Iris pigment epithelial cell (primary cell): Measurements from ENCODE around the gene SCAMP4.

ENCODE experiments used
- DNase-seq: peaks from one replicate; pipeline ENCODE4 v3.0.0-alpha.2; 2011; ENCODE audit warnings: low read depth

The SCAMP4 gene

DNA sequence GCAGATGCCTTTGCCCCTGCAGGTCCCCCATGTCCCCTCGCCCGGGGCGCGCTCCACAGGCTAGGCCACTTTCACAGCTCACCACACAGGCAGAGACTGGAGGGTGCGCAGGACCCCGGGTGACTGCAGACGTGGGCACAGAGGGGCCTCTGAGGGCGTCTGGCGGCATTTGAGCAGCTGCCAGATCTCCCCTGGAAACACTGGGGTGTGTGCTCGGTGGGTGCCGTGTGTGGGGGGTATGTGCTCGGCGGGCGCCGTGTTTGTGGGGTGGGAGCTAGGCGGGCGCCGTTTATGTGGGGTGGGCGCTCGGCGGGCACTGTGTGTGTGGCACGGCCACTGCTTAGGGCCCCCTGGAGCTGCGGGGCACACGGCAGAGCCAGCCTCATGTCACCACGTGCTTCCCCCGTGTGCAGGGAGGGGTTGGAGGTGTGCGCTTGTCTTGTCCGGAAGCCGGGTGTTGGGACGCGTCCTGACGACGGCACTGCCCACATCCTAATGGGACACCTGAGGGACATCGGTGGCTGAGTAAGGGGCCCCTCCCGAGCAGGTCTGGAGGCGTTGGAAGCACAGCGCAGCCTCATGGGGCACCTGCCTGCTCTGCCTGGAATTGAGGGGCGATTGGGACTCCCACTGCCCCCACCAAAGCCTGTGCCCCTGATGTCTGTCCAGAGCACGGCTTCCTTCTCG is 52.5 kb downstream of the SCAMP4 start:
- DNase-seq = no peak

DNA sequence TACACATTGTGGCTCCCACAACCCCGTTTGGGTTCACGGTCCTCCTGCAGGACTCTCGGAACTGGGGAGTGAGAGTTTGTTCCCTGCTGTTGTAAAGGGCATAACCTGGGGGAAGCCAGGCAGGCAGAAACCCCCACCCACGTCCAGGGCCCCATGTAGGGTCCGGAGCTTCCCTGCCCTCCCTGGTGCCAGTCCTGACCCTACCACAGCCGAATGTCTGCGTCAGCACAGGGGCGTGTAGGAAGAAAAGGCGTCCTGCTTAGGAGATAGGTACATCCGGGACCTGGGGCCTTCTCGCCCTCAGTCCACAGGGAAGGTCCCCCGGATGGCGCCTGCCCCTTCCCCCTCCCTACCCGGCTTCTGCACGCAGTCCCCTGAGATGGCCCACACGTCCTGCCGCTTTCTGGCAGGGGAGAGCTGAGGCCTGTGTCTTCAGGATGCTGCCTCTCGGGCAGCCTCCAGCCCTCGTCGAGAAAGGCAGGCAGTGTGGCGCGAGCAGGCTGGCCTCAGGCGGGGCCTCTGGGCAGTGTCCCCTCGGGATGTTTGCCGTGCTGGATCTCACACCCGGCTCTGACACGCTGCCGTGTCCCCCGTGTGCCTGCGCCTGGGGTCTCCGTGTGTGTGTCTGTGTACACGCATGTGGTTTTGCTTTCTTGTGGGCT is 54.9 kb downstream of the SCAMP4 start:
- no peak for DNase-seq

DNA sequence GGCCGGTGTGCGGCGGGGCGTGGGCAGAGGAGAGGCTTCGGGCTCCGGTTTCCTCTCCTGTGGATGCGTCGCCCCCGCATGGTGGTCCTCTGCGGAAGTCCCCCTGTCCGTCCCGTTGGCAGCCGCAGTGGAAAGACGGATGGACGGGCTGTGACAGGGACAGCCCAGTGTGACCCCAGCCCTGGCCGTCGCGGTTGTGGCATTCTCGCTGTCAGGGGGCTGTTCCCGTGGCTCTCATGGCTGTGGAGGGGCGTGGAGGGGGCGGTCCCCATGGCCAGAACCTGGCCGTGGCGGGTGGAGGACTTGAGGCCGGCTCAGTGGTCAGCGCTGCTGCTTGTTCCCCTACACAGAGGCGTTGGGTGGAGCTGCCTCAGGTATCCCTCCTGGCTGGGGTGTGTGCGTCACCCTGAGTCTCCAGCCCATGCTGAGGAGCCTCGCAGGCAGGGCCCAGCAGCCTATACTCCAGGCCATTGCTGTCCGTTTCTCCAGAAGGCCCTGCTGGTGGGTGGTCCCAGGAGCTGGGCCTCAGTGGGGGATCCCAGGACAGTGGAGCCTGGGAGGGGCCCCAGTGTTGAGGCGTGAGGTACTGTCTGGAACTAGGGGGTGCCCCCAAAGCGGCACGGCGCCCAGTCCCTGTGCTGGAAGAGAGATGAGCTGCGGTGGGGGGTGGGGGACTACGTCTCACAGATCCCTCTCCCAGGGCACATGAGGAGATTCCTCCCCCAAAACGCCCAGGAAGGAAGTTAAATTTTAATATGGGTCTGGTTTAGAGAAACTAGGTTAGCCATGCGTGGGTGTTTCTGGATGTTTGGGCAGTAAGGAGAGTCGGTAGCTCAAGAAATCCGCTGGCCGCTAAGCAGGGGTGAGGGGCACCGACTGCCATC is 56.0 kb downstream of the SCAMP4 start:
- DNase-seq = no peak

DNA sequence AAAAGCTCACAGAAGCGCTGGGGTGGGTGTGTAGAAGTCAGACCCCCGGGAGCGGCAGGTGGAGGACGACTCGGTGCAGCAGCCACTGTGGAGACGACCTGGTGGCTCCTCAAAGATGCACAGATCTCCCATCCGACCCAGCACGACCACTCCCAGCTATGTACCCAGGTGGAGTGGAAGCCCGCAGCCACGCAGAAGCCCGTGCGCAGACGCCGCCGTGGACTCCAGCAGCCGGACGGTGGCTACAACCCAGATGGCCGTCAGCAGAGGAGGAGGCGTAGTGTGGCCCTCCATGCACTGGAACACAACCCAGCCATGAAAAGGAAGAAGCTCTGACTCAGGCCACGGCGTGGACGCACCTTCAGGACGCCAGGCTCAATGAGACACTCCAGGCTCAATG is 57.5 kb downstream of the SCAMP4 start:
- DNase-seq = no peak

DNA sequence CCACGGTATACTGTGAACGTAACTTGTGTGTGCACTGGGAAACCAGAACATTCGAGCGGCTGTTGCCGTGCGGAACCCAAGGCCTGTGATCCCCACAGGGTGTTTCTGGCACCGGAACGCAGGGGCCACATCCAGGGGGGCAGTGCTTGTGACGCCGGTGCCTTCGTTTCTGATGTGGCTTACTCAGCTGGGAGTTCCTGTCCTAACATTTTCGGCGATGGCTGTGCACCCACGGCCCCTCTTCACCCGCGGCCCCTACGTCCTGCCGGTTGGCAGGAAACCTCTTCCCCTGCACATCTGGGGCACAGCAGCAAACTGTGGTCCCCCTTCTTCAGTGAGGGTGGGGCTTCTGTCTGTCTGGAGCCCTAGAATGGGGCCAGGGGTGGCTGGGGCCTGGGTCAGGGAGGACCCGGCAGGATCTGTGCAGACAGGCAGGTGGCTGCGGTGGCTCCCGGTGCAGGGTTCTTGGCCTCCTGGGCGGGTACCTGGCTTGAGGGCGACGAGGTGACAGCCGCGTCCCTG is 61.9 kb downstream of the SCAMP4 start:
- no peak for DNase-seq

DNA sequence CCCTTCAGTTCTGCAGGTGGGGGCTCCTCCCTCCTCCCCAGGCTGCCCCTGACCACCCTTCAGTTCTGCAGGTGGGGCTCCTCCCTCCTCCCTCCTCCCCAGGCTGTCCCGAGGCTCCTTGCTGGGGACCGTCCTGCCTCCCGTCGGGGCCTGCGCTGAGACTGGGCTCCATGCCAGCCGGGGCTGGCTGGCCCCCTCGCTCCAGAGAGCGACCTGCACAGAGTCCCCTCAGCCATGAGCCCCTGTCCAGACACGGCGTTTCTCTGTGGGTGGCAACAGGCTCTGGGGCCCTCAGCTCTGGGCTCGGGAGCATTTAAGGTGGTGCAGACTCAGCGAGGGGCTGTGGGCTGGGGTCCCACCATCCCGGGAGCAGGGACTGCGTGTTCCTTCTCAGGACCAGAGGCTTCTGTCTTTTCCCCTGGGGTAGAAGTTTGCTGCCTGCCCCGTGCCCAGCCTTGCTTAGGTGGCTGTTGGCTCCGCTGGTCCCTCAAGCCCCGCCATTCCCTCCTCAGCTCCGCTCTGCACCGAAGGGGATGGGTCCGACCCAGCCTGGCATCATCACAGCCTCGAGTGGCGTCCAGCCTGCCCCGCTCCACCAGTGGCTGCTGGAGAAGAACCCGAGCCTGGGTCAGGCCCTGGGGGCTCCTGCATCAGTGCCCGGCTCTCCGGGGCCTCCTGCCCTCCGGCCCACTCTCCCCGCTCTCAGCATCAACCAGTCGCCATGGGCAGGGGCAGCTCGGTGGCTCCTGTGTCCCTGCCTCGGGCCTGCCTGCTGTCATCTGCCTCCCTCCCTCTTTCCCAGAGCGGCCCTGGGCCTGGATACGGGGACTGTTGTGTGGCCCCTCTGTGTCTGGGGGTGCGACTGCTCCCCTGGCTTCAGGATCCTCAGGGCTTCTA is 63.3 kb downstream of the SCAMP4 start:
- no peak for DNase-seq

DNA sequence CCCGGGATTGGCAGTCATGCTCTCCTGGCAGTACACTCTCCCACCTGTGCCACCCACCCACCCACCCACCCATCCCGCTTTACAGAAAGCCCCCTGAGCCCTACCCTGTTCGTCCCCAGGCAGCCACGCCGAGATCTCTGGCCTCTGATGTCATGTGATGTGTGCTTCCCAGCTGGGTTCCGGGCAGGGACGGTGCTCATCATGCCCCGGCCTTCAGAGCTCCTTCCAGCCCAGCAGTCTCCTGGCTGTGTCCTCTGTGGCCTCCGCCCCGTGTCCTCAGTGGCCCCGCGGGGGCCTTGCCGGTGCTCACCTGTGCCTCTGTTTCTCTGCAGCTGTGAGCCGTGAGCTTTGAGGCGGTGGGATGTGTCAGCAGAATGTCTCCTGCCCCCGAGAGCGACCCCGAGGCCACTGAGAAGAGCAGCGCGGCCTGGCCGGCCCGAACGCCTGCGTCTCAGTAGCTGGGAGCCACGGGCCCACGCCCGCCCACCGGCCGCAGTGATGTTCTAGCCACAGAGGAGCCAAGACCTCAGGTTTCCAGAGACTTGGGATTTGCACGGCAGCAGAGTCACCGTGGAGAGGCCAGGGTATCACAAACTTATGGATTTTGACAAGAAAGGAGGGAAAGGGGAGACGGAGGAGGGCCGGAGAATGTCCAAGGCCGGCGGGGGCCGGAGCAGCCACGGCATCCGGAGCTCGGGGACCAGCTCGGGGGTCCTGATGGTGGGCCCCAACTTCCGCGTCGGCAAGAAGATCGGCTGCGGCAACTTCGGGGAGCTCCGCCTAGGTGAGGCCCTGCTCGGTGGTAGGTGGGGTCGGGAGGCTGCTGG is 64.2 kb downstream of the SCAMP4 start:
- no peak for DNase-seq

DNA sequence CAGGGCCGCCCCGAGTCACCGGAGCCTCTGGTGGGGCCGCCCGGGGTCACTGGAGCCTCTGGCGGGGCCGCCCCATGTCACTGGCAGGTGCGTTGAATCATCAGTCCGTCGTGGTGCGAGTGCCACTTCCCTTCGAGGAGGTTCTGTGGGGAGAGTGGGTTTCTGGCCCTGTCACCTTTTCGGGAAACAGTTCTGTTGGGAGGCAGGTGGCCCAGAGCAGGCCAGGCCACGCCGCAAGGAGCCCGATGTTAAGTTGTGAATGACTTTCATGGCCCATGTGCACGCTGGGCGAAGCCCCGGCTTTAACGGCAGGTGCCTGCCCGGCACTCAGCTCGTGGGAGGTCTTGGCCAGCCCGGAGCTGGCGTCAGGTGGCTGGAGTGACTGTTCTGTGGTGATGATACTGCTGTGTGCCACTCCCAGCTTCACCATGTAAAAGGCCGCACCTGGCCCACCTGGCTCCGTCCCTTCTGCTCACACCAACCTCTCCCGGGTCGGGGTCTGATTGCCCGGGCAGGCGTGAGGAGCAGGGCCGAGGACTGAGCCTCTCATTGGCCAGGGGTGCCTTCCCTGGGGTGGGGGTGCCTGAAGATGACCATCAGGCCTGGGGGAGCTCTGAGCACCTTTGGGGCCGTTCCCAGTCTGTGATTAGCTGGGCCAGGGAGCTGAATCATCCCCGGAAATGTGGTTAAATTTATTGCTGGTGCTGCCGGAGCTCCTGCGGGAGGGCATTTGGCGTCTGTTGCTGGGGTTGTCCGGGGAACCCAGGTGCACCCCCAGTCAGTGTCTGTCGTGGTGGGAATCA is 65.0 kb downstream of the SCAMP4 start:
- no peak for DNase-seq

DNA sequence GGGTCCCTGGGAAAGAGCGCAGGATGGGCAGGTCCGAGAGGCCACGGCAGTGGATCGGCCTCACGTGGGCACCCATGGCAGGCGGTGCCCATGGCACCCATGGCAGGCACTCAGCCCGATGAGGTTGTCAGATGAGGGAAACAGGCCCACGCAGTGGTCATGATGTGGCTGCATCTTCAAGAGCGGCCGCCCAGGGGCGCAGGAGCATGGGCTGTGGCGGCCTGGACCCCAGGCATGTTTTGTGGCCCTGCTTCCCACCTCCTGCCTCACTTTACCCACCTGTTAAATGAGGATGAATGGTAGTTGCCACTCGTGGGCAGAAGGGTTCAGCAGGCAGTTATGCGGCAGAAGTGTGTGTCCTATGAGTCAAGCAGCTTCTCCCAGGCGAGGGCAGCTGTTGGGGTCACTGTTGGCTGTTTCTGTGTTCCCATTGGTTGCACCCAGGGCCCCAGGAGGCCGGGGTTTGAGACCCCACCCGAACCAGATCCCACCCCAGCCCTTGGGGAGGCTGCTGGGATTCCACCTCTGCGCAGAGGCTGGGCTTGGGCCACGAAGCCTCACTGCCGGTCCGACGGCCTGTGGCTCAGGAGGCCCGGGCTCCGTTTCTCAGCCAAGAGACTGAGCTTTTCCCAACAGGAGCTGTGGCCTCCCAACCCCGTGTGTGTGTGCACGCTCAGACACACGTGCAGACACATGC is 65.8 kb downstream of the SCAMP4 start:
- no peak for DNase-seq

DNA sequence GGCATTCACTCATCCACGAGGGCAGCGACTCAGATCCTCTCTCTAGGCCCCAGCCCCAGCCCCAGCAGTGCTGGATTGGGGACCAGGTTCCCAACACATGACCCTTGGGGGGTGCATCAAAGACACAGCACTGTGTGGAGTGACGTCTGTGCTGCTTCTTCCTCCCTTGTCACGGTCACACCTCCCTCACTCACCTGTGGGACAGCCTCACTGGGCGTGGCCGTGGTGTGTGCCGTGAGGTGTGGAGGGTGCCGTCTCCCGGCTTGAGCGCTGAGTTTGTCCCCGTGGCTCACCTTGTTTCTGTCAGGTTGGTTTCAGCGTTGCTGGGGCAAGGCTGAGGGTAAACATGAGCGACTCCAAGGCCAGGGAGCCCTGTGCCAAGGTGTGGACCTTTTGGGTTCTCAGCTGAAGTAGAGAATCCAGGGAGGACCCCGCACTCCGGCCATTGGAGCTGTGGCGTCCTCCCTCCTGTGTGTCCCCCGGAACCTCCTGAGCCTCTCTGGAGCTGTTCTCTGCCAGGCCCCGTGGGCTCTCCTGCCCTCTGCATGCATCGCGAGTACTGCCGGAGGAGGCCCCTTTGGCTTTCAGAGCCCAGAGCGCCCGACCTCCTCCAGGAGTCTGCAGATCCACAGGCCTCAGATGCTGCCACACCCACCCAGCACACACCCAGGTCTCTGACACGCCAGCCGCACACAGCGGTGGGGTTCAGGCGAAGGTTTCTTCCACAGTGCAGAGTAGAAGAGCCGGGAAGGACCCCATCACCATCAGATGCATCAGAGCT is 69.4 kb downstream of the SCAMP4 start:
- no peak for DNase-seq

DNA sequence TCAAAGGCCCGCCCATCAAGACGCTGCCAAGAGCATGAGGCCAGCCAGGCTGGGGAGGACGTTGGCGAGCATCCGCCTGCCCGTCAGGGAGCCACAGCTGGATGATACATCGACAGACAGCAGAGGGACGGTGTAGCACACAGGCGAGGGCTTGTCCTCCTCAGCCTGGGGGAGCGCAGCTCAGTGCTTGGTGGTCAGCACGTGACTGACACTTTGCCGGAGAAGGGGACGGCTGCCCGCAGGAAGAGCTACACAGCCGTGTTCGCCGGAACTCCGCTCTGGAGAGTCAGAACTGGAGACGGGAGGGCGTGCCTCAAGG is 69.9 kb downstream of the SCAMP4 start:
- DNase-seq = no peak
